ENCODE data around the gene SLC49A3.

The SLC49A3 gene

GRCh38 chr4:680928-681645, 7.9 kb downstream of the SLC49A3 start:
- H4K12ac ChIP-seq (ENCODE audit: low read depth, low read length): peak overlapping the region; percentile 36
- no peak overlapping the region for H3K14ac ChIP-seq (ENCODE audit: low read length)
- peak overlapping the region; percentile 66 for H3K4me3 ChIP-seq (ENCODE audit: low read depth, low read length)
- H3K27ac ChIP-seq (ENCODE audit: low read depth, low read length): no peak overlapping the region
- H2AK5ac ChIP-seq (ENCODE audit: low read length): no peak overlapping the region
- H3K4ac ChIP-seq (ENCODE audit: low read depth, low read length): no peak overlapping the region
- H4K8ac ChIP-seq (ENCODE audit: low read depth, low read length): peak overlapping the region; percentile 77
- no peaks in the 10 kb centered on the region for H3K79me1 ChIP-seq (ENCODE audit: low read length)
- no peak overlapping the region for H2BK12ac ChIP-seq (ENCODE audit: low read length)
- no CpG with 5 or more reads among the region's 62 CpGs for WGBS (ENCODE audit: extremely low coverage, insufficient coverage, insufficient read length)
- peak overlapping the region; percentile 84 for H3K4me2 ChIP-seq (ENCODE audit: low read length)
- no peaks in the 10 kb centered on the region for H3K79me2 ChIP-seq (ENCODE audit: control insufficient read depth, insufficient read depth, low read length, poor library complexity)
- H3K36me3 ChIP-seq (ENCODE audit: control insufficient read depth in 1 of 2, insufficient read depth in 2 of 2, low read length in 2 of 2): no peaks in the 10 kb centered on the region
- H3K9me3 ChIP-seq (ENCODE audit: insufficient read depth, low read depth, low read length): peaks cover 2% of the 10 kb centered on the region
- peak in 1 of 2 donors; percentile 48 for DNase-seq
- peaks cover 7 to 15% of the 10 kb centered on the region in 2 experiments for H3K4me1 ChIP-seq (ENCODE audit: control insufficient read depth in 1 of 2, insufficient read depth in 2 of 2, low read length in 2 of 2)
- H2BK5ac ChIP-seq (ENCODE audit: low read depth, low read length, poor library complexity): no peak overlapping the region
- H3K27me3 ChIP-seq (ENCODE audit: insufficient read depth, low read length): no peaks in the 10 kb centered on the region
- H3K18ac ChIP-seq (ENCODE audit: low read length): no peak overlapping the region
- H4K91ac ChIP-seq (ENCODE audit: low read depth, low read length): peak overlapping the region; percentile 36
- H2AFZ ChIP-seq (ENCODE audit: insufficient read depth, low read length, poor library complexity): no peak overlapping the region
- H2BK120ac ChIP-seq (ENCODE audit: insufficient read depth, low read length, poor library complexity): no peak overlapping the region
- no peak overlapping the region for H3K23ac ChIP-seq (ENCODE audit: low read length)
- no peak overlapping the region for H3K9ac ChIP-seq (ENCODE audit: low read length)

GRCh38 chr4:680551-680927, 8.4 kb downstream of the SLC49A3 start:
- H4K91ac ChIP-seq (ENCODE audit: low read depth, low read length): peak overlapping the region; percentile 36
- H2BK5ac ChIP-seq (ENCODE audit: low read depth, low read length, poor library complexity): no peak overlapping the region
- peaks cover 2% of the 10 kb centered on the region for H3K9me3 ChIP-seq (ENCODE audit: insufficient read depth, low read depth, low read length)
- H2AFZ ChIP-seq (ENCODE audit: insufficient read depth, low read length, poor library complexity): no peak overlapping the region
- H3K27ac ChIP-seq (ENCODE audit: low read depth, low read length): no peak overlapping the region
- no peak overlapping the region for H3K23ac ChIP-seq (ENCODE audit: low read length)
- no peaks in the 10 kb centered on the region for H3K36me3 ChIP-seq (ENCODE audit: control insufficient read depth in 1 of 2, insufficient read depth in 2 of 2, low read length in 2 of 2)
- peak overlapping the region; percentile 84 for H3K4me2 ChIP-seq (ENCODE audit: low read length)
- peak in 1 of 2 donors; percentile 2 for DNase-seq
- no peak overlapping the region for H3K4ac ChIP-seq (ENCODE audit: low read depth, low read length)
- no peaks in the 10 kb centered on the region for H3K79me2 ChIP-seq (ENCODE audit: control insufficient read depth, insufficient read depth, low read length, poor library complexity)
- H2BK120ac ChIP-seq (ENCODE audit: insufficient read depth, low read length, poor library complexity): no peak overlapping the region
- H3K27me3 ChIP-seq (ENCODE audit: insufficient read depth, low read length): no peaks in the 10 kb centered on the region
- no CpG with 5 or more reads among the region's 17 CpGs for WGBS (ENCODE audit: extremely low coverage, insufficient coverage, insufficient read length)
- no peak overlapping the region for H4K12ac ChIP-seq (ENCODE audit: low read depth, low read length)
- H3K4me3 ChIP-seq (ENCODE audit: low read depth, low read length): no peak overlapping the region
- H3K9ac ChIP-seq (ENCODE audit: low read length): no peak overlapping the region
- H3K79me1 ChIP-seq (ENCODE audit: low read length): no peaks in the 10 kb centered on the region
- H3K18ac ChIP-seq (ENCODE audit: low read length): no peak overlapping the region
- H4K8ac ChIP-seq (ENCODE audit: low read depth, low read length): peak overlapping the region; percentile 77
- peaks cover 11 to 17% of the 10 kb centered on the region in 2 experiments for H3K4me1 ChIP-seq (ENCODE audit: control insufficient read depth in 1 of 2, insufficient read depth in 2 of 2, low read length in 2 of 2)
- no peak overlapping the region for H3K14ac ChIP-seq (ENCODE audit: low read length)
- H2AK5ac ChIP-seq (ENCODE audit: low read length): no peak overlapping the region
- H2BK12ac ChIP-seq (ENCODE audit: low read length): no peak overlapping the region

- H4K91ac ChIP-seq (ENCODE audit: low read depth, low read length): no peak overlapping the region
- peaks cover 2% of the 10 kb centered on the region for H3K9me3 ChIP-seq (ENCODE audit: insufficient read depth, low read depth, low read length)
- H2BK5ac ChIP-seq (ENCODE audit: low read depth, low read length, poor library complexity): no peak overlapping the region
- no peak overlapping the region for H3K4ac ChIP-seq (ENCODE audit: low read depth, low read length)
- H2AFZ ChIP-seq (ENCODE audit: insufficient read depth, low read length, poor library complexity): no peak overlapping the region
- no peak overlapping the region for H3K4me3 ChIP-seq (ENCODE audit: low read depth, low read length)
- H2BK120ac ChIP-seq (ENCODE audit: insufficient read depth, low read length, poor library complexity): no peak overlapping the region
- DNase-seq: no peak
- peaks cover under 1% of the 10 kb centered on the region for H3K79me2 ChIP-seq (ENCODE audit: control insufficient read depth, insufficient read depth, low read length, poor library complexity)
- H3K36me3 ChIP-seq (ENCODE audit: control insufficient read depth in 1 of 2, insufficient read depth in 2 of 2, low read length in 2 of 2): no peaks in the 10 kb centered on the region
- H4K8ac ChIP-seq (ENCODE audit: low read depth, low read length): no peak overlapping the region
- no peak overlapping the region for H3K4me2 ChIP-seq (ENCODE audit: low read length)
- H2BK12ac ChIP-seq (ENCODE audit: low read length): no peak overlapping the region
- H3K23ac ChIP-seq (ENCODE audit: low read length): no peak overlapping the region
- no peak overlapping the region for H3K9ac ChIP-seq (ENCODE audit: low read length)
- H3K14ac ChIP-seq (ENCODE audit: low read length): no peak overlapping the region
- no peak overlapping the region for H3K18ac ChIP-seq (ENCODE audit: low read length)
- no peak overlapping the region for H3K27ac ChIP-seq (ENCODE audit: low read depth, low read length)
- peak overlapping the region; percentile 15 for H2AK5ac ChIP-seq (ENCODE audit: low read length)
- H3K27me3 ChIP-seq (ENCODE audit: insufficient read depth, low read length): no peaks in the 10 kb centered on the region
- no peak overlapping the region for H4K12ac ChIP-seq (ENCODE audit: low read depth, low read length)
- H3K4me1 ChIP-seq (ENCODE audit: control insufficient read depth in 1 of 2, insufficient read depth in 2 of 2, low read length in 2 of 2): peaks cover 15 to 21% of the 10 kb centered on the region in 2 experiments
- WGBS (ENCODE audit: extremely low coverage, insufficient coverage, insufficient read length): no CpG with 5 or more reads among the region's 9 CpGs
- no peaks in the 10 kb centered on the region for H3K79me1 ChIP-seq (ENCODE audit: low read length)
Observed at GRCh38 chr4:680091-680490, 8.9 kb downstream of the SLC49A3 start.

GRCh38 chr4:679629-680028, 9.3 kb downstream of the SLC49A3 start:
- no peak overlapping the region for H2BK5ac ChIP-seq (ENCODE audit: low read depth, low read length, poor library complexity)
- H3K9ac ChIP-seq (ENCODE audit: low read length): no peak overlapping the region
- H3K4me1 ChIP-seq (ENCODE audit: control insufficient read depth in 1 of 2, insufficient read depth in 2 of 2, low read length in 2 of 2): peaks cover 18 to 25% of the 10 kb centered on the region in 2 experiments
- peaks cover 5% of the 10 kb centered on the region for H3K79me2 ChIP-seq (ENCODE audit: control insufficient read depth, insufficient read depth, low read length, poor library complexity)
- no peak overlapping the region for H2BK120ac ChIP-seq (ENCODE audit: insufficient read depth, low read length, poor library complexity)
- peaks cover under 1% of the 10 kb centered on the region for H3K9me3 ChIP-seq (ENCODE audit: insufficient read depth, low read depth, low read length)
- H3K4ac ChIP-seq (ENCODE audit: low read depth, low read length): no peak overlapping the region
- no peak overlapping the region for H2BK12ac ChIP-seq (ENCODE audit: low read length)
- DNase-seq: peak in 1 of 2 donors; percentile 18
- H3K27me3 ChIP-seq (ENCODE audit: insufficient read depth, low read length): no peaks in the 10 kb centered on the region
- H3K4me2 ChIP-seq (ENCODE audit: low read length): no peak overlapping the region
- H2AK5ac ChIP-seq (ENCODE audit: low read length): no peak overlapping the region
- no peak overlapping the region for H4K12ac ChIP-seq (ENCODE audit: low read depth, low read length)
- H3K79me1 ChIP-seq (ENCODE audit: low read length): peaks cover 4% of the 10 kb centered on the region
- H3K27ac ChIP-seq (ENCODE audit: low read depth, low read length): no peak overlapping the region
- no peak overlapping the region for H2AFZ ChIP-seq (ENCODE audit: insufficient read depth, low read length, poor library complexity)
- H3K14ac ChIP-seq (ENCODE audit: low read length): no peak overlapping the region
- no peak overlapping the region for H4K91ac ChIP-seq (ENCODE audit: low read depth, low read length)
- no peak overlapping the region for H3K4me3 ChIP-seq (ENCODE audit: low read depth, low read length)
- WGBS (ENCODE audit: extremely low coverage, insufficient coverage, insufficient read length): no CpG with 5 or more reads among the region's 11 CpGs
- no peaks in the 10 kb centered on the region for H3K36me3 ChIP-seq (ENCODE audit: control insufficient read depth in 1 of 2, insufficient read depth in 2 of 2, low read length in 2 of 2)
- H4K8ac ChIP-seq (ENCODE audit: low read depth, low read length): no peak overlapping the region
- H3K18ac ChIP-seq (ENCODE audit: low read length): no peak overlapping the region
- H3K23ac ChIP-seq (ENCODE audit: low read length): no peak overlapping the region

Measured in trophoblast cell (in vitro differentiated cells and primary cell).